Vagina (tissue), 2 donors: ENCODE results near the gene ZNF121.

Experiments
- CTCF ChIP-seq, 3 experiments: fragments of 450-650 bp in 2 of 3; fragments of 200-600 bp in 1 of 3; sonication (generic) in 1 of 3; IDR thresholded peaks; one replicate each; pipeline ENCODE4 v1.5.1; 2017 to 2019; ENCODE audit warnings: antibody characterized with exemption in 3 of 3, mild to moderate bottlenecking in 2 of 3, moderate library complexity in 2 of 3
- POLR2A ChIP-seq, 2 donors: fragments of 450-650 bp; IDR thresholded peaks; one replicate each; pipeline ENCODE4 v1.6.1; 2017; ENCODE audit warnings: antibody characterized with exemption in 2 of 2, mild to moderate bottlenecking in 2 of 2, moderate library complexity in 2 of 2
- POLR2AphosphoS5 ChIP-seq, 2 donors: sonication (generic); formaldehyde crosslinking; IDR thresholded peaks; one replicate each; pipeline ENCODE4 v1.9.0; 2017; ENCODE audit warnings: antibody characterized with exemption in 2 of 2, mild to moderate bottlenecking in 2 of 2, low read depth in 1 of 2; ENCODE audit not compliant: insufficient read depth in 1 of 2

- peak in 2 of 3 experiments; percentile 29 to 39 for TF ChIP-seq CTCF (IDR thresholded peaks at IDR 0.05)
- TF ChIP-seq POLR2A (IDR thresholded peaks at IDR 0.05): no peak
- peak in 1 of 2 donors; percentile 56 for TF ChIP-seq POLR2AphosphoS5 (IDR thresholded peaks at IDR 0.05; ENCODE audit: insufficient read depth in 1 of 2, low read depth in 1 of 2)
These were observed 2.5 kb upstream of the ZNF121 start for GRCh38 chr19:9586764-9587163.
